A673 (cell line): Measurements from ENCODE around the gene ZDHHC13. TPM values are rescaled to one million over a fixed set of nuclear protein-coding genes. Genes with fewer than 3 reads are reported as not detected.

Source experiments
- Bru-seq: library from RNA; stranded (reverse); fragments of 400-500 nt; gene quantifications from one replicate; lab custom pipeline; 2021; lab: Mats Ljungman, UMichigan
- BruChase-seq, 2 experiments: library from RNA; stranded (reverse); fragments of 400-500 nt; gene quantifications; one replicate each; lab custom pipeline; 2021; lab: Mats Ljungman, UMichigan
- BruUV-seq: library from RNA; stranded (reverse); fragments of 400-500 nt; replicated peaks from 2 replicates; lab custom pipeline; 2021; lab: Mats Ljungman, UMichigan
- CTCF ChIA-PET: fragments of 300-600 bp; sonication (Branson Sonifier 250); formaldehyde crosslinking; loops from one replicate; lab custom pipeline; 2022; ENCODE audit warnings: antibody characterized with exemption; lab: Charles Lee
- POLR2A ChIA-PET: fragments of 300-600 bp; sonication (Branson Sonifier 250); formaldehyde crosslinking; loops from one replicate; lab custom pipeline; 2022; ENCODE audit warnings: antibody characterized with exemption; ENCODE audit not compliant: low non-redundant PET; lab: Charles Lee
- DNase-seq: peaks from one replicate; pipeline ENCODE4 v3.0.0-alpha.2; 2015; ENCODE audit warnings: low spot score
- H3K27ac ChIP-seq: fragments of 200-600 bp; sonication (generic); 2 replicates; pipeline ENCODE4 v1.5.1; 2016; ENCODE audit warnings: mixed run types, low read depth, mild to moderate bottlenecking, mixed read lengths, antibody characterized with exemption, low read length; ENCODE audit not compliant: poor library complexity, severe bottlenecking
- H3K27me3 ChIP-seq: fragments of 200-600 bp; sonication (generic); replicated peaks from 2 replicates; pipeline ENCODE4 v1.6.1; 2017; ENCODE audit warnings: mixed run types, low read depth, mild to moderate bottlenecking, mixed read lengths, antibody characterized with exemption, low read length; ENCODE audit not compliant: insufficient read depth, poor library complexity
- H3K36me3 ChIP-seq: fragments of 200-600 bp; sonication (generic); 2 replicates; pipeline ENCODE4 v1.6.1; 2016; ENCODE audit warnings: mixed run types, mild to moderate bottlenecking, mixed read lengths, antibody characterized with exemption, low read length; ENCODE audit not compliant: insufficient read depth, poor library complexity, severe bottlenecking
- H3K4me1 ChIP-seq: fragments of 200-600 bp; sonication (generic); 2 replicates; pipeline ENCODE4 v1.6.1; 2017; ENCODE audit warnings: mixed run types, mild to moderate bottlenecking, mixed read lengths, antibody characterized with exemption, low read length; ENCODE audit not compliant: insufficient read depth, poor library complexity, severe bottlenecking
- H3K4me3 ChIP-seq: fragments of 200-600 bp; sonication (generic); 2 replicates; pipeline ENCODE4 v1.5.1; 2016; ENCODE audit warnings: low read depth, mixed run types, mild to moderate bottlenecking, mixed read lengths, low read length; ENCODE audit not compliant: poor library complexity, severe bottlenecking
- H3K9me3 ChIP-seq: fragments of 200-600 bp; sonication (generic); 2 replicates; pipeline ENCODE4 v1.6.1; 2016; ENCODE audit warnings: mixed run types, low read depth, mild to moderate bottlenecking, mixed read lengths, antibody characterized with exemption, low read length; ENCODE audit not compliant: poor library complexity, severe bottlenecking
- CTCF ChIP-seq: fragments of 300-800, 200-600 bp; sonication (generic); conservative IDR thresholded peaks from 2 replicates; pipeline ENCODE4 v1.5.1; 2017; ENCODE audit warnings: low read depth, mild to moderate bottlenecking, antibody characterized with exemption, low read length, moderate library complexity, mixed read lengths
- EZH2 ChIP-seq: fragments of 200-600 bp; sonication (generic); IDR thresholded peaks from 2 replicates; pipeline ENCODE4 v1.6.1; 2017; ENCODE audit warnings: borderline replicate concordance, low read depth, mild to moderate bottlenecking, mixed read lengths, antibody characterized with exemption, low read length; ENCODE audit not compliant: poor library complexity, severe bottlenecking
- intact Hi-C: fragments of 100-400 bp; cut with micrococcal nuclease; formaldehyde crosslinking; loops from one replicate; pipeline ENCODE4 v1.10.0; 2022; ENCODE audit not compliant: unreplicated experiment
- long read RNA-seq: library from polyadenylated mRNA; stranded (forward); transcript quantifications from one replicate; pipeline ENCODE4 v2.0.0, GENCODE V29; 2022
- total RNA-seq: library from RNA; stranded (reverse); gene quantifications from 2 replicates; pipeline ENCODE4 v1.2.3, GENCODE V29; 2021

Gene ZDHHC13, protein sequence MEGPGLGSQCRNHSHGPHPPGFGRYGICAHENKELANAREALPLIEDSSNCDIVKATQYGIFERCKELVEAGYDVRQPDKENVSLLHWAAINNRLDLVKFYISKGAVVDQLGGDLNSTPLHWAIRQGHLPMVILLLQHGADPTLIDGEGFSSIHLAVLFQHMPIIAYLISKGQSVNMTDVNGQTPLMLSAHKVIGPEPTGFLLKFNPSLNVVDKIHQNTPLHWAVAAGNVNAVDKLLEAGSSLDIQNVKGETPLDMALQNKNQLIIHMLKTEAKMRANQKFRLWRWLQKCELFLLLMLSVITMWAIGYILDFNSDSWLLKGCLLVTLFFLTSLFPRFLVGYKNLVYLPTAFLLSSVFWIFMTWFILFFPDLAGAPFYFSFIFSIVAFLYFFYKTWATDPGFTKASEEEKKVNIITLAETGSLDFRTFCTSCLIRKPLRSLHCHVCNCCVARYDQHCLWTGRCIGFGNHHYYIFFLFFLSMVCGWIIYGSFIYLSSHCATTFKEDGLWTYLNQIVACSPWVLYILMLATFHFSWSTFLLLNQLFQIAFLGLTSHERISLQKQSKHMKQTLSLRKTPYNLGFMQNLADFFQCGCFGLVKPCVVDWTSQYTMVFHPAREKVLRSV
- total RNA-seq, result 9.8 and 10.3 TPM in 2 replicates
- Bru-seq, nascent RNA, result percentile 67 among the genes with signal in this experiment
- BruChase-seq, experiment 1, labeled RNA remaining after a 2-hour chase, result percentile 65 among the genes with signal in this experiment
- percentile 57 among the genes with signal in this experiment for BruChase-seq, experiment 2, labeled RNA remaining after a 6-hour chase
- long read RNA-seq, transcript ZDHHC13-201 (16 exons, 2,283 nt), result minor isoform, 6 of 35 reads
- long read RNA-seq, transcript ZDHHC13-202 (17 exons, 2,445 nt), result major isoform, 23 of 35 reads
- long read RNA-seq, partial matches to known transcripts, result 0 of 35 reads
- long read RNA-seq, other reads (novel, unspliced or antisense), result 6 of 35 reads

- peaks cover 5% of the 10 kb centered on the region for H3K27me3 ChIP-seq
- no TSS peak for BruUV-seq
- H3K36me3 ChIP-seq, result no peaks in the 10 kb centered on the region
- peak within 1 kb of the TSS; percentile 67 for H3K4me3 ChIP-seq
- peak; percentile 38 for TF ChIP-seq CTCF
- TF ChIP-seq EZH2, result no peak
- ChIA-PET CTCF (no interaction called here), POLR2A (no interaction called here)
- H3K4me1 ChIP-seq, result peaks cover 4% of the 10 kb centered on the region
- intact Hi-C loops, result no loop called here
- DNase-seq, result peak; percentile 91
- no peaks in the 10 kb centered on the region for H3K9me3 ChIP-seq
- H3K27ac ChIP-seq, result no peak within 1 kb of the TSS
These were observed at the start of gene ZDHHC13 for GRCh38 chr11:19116971-19117759. ZDHHC13 (plus strand) TSS chr11:19117168; CDS start chr11:19117250, 82 bp downstream.

DNA sequence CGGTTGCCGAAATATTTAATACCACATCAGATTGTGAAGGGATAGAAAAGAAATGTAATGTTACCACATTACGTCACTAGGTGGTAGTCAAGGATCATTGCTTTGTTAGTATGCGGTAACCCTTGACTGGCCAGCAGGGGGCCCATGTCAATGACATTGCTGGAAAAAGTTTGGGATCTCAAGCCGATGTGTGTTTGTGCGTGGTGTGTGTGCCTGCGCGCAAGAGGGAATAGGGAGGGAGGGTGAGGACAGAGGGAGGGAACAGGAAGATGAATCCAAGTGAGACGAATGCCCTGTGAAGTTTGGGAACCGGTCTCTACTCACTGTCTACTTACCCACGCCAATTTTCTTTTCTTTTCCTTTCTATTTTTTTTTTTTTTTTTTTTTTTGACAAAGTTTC lies 45.7 kb upstream of the ZDHHC13 start:
- TF ChIP-seq CTCF, result peak; percentile 90
- TF ChIP-seq EZH2, result no peak
- H3K36me3 ChIP-seq, result no peaks in the 10 kb centered on the region
- ChIA-PET POLR2A (no interaction called here), CTCF (interaction anchor here (0.5 to 0.7 kb wide), 7 partner anchors 95 to 486 kb away, joined by 3 to 9 read pairs (median 4); no protein-coding TSS in a partner anchor)
- no peak overlapping the region for H3K4me3 ChIP-seq
- no peaks in the 10 kb centered on the region for H3K9me3 ChIP-seq
- no peaks in the 10 kb centered on the region for H3K4me1 ChIP-seq
- no peaks in the 10 kb centered on the region for H3K27me3 ChIP-seq
- no peak overlapping the region for H3K27ac ChIP-seq
- BruUV-seq, result no TSS peak
- DNase-seq, result peak; percentile 87
- intact Hi-C loops, result loop anchor here (1.0 to 5.0 kb wide), 2 partner anchors 241 to 482 kb away; no protein-coding TSS in a partner anchor

DNA sequence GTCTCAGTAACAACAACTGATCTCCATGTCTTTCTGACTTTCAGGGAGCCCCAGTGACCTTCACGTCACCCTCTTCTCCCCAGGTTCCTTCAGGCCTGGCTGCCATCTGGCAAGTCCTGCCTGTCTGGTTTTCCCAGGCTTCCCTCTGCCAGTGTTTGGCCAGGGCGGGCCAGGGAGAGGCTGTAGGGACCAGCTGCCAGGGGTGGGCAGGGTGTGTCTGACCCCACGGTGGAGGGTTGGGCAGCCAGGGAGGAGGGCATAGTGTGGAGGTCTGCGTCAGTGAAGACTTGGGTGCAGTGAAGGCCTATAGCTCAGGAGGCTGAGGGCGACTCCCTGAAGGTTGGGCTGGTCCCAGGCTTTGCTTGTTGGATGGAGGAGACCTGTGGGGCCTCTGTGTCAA lies 44.5 kb upstream of the ZDHHC13 start:
- BruUV-seq, result no TSS peak

More for the DNA sequence above, 44.5 kb upstream of the ZDHHC13 start:
- intact Hi-C loops, result loop anchor here (5.0 kb wide), 1 partner anchor 240 kb away; no protein-coding TSS in a partner anchor
- TF ChIP-seq CTCF (no peak), EZH2 (no peak)
- no peak overlapping the region for H3K4me3 ChIP-seq
- no peaks in the 10 kb centered on the region for H3K36me3 ChIP-seq
- H3K9me3 ChIP-seq, result no peaks in the 10 kb centered on the region
- H3K4me1 ChIP-seq, result no peaks in the 10 kb centered on the region
- DNase-seq, result no peak
- H3K27me3 ChIP-seq, result no peaks in the 10 kb centered on the region
- POLR2A ChIA-PET, result no interaction called here
- CTCF ChIA-PET, result no interaction called here
- H3K27ac ChIP-seq, result no peak overlapping the region
